Fibroblast of lung (primary cell): ENCODE measurements around the gene HSH2D. TPM values are rescaled to one million over a fixed set of nuclear protein-coding genes. Genes with fewer than 3 reads are reported as not detected.

ENCODE experiments used
- DNase-seq, 2 donors: peaks; one replicate each; pipeline versions ENCODE4 v3.0.0 to v3.0.0-alpha.2; 2010; ENCODE audit warnings: low read depth in 2 of 2
- H2AFZ ChIP-seq: 2 replicates; pipeline ENCODE4 v1.5.1; 2012; ENCODE audit warnings: low read length, control low read depth, inconsistent platforms
- H3K27ac ChIP-seq: 2 replicates; pipeline ENCODE4 v1.5.1; 2011; ENCODE audit warnings: low read length, control low read depth; ENCODE audit not compliant: insufficient read depth
- H3K27me3 ChIP-seq: 2 replicates; pipeline ENCODE4 v1.5.1; 2011; ENCODE audit warnings: mild to moderate bottlenecking, low read length; ENCODE audit not compliant: control insufficient read depth, insufficient read depth
- H3K36me3 ChIP-seq: 2 replicates; pipeline ENCODE4 v1.5.1; 2011; ENCODE audit warnings: low read length; ENCODE audit not compliant: control insufficient read depth, insufficient read depth
- H3K4me1 ChIP-seq: 2 replicates; pipeline ENCODE4 v1.5.1; 2011; ENCODE audit warnings: low read length; ENCODE audit not compliant: control insufficient read depth, insufficient read depth; ENCODE audit errors: extremely low read depth
- H3K4me2 ChIP-seq: 2 replicates; pipeline ENCODE4 v1.5.1; 2011; ENCODE audit warnings: low read length, control low read depth; ENCODE audit not compliant: insufficient read depth; ENCODE audit errors: extremely low read depth
- H3K4me3 ChIP-seq, 4 experiments: fragments of 200-600 bp in 1 of 4; sonication (generic) in 1 of 4; replicated peaks in 1 of 4; 2 replicates each; pipeline ENCODE4 v1.5.1; 2011 to 2016; ENCODE audit warnings: low read length in 4 of 4, low read depth in 3 of 4, mild to moderate bottlenecking in 3 of 4, control low read depth in 2 of 4, inconsistent platforms in 1 of 4, mixed read lengths in 1 of 4; ENCODE audit not compliant: insufficient read depth in 1 of 4; ENCODE audit errors: control extremely low read depth in 1 of 4
- H3K79me2 ChIP-seq: 2 replicates; pipeline ENCODE4 v1.5.1; 2012; ENCODE audit warnings: mild to moderate bottlenecking, low read length, inconsistent platforms; ENCODE audit not compliant: control insufficient read depth, insufficient read depth
- H3K9ac ChIP-seq: 2 replicates; pipeline ENCODE4 v1.5.1; 2011; ENCODE audit warnings: mild to moderate bottlenecking, low read length, control low read depth; ENCODE audit not compliant: insufficient read depth
- H3K9me3 ChIP-seq: 2 replicates; pipeline ENCODE4 v1.5.1; 2012; ENCODE audit warnings: low read depth, low read length; ENCODE audit not compliant: control insufficient read depth, insufficient read depth
- H4K20me1 ChIP-seq: 2 replicates; pipeline ENCODE4 v1.5.1; 2011; ENCODE audit warnings: low read length; ENCODE audit not compliant: control insufficient read depth, insufficient read depth; ENCODE audit errors: extremely low read depth
- CTCF ChIP-seq, 2 donors: IDR thresholded peaks in 1 of 2; conservative IDR thresholded peaks in 1 of 2; 1 replicate in 1 of 2; 2 replicates in 1 of 2; pipeline ENCODE4 v1.5.1; 2011 to 2012; ENCODE audit warnings: low read length in 2 of 2, control low read depth in 1 of 2, inconsistent platforms in 1 of 2, low read depth in 1 of 2, mild to moderate bottlenecking in 1 of 2
- EZH2 ChIP-seq: IDR thresholded peaks from 2 replicates; pipeline ENCODE4 v1.5.1; 2012; ENCODE audit warnings: low read length, control low read depth, mild to moderate bottlenecking; ENCODE audit errors: missing control alignments
- polyA plus RNA-seq, 2 donors: library from polyadenylated mRNA; depleted of rRNA in 1 of 2; stranded (reverse) in 1 of 2; unstranded in 1 of 2; fragments of >200 nt; gene quantifications; 2 replicates each; pipeline ENCODE4 v1.2.1, GENCODE V29; 2011 to 2012; ENCODE audit warnings: missing spikeins in 1 of 2
- total RNA-seq: library from RNA; depleted of rRNA; stranded (reverse); fragments of >200 nt; gene quantifications from 2 replicates; pipeline ENCODE4 v1.2.1, GENCODE V29; 2014

The HSH2D gene
- total and polyA plus RNA-seq, 2 donors (not counting 1 experiment from before 2014, with no cell fraction given), result not detected

GRCh38 chr19:16141043-16141442 lies 2.4 kb upstream of the HSH2D start:
- no peaks in the 10 kb centered on the region for H3K4me1 ChIP-seq
- H2AFZ ChIP-seq, result no peak overlapping the region
- DNase-seq, result no peak

DNA sequence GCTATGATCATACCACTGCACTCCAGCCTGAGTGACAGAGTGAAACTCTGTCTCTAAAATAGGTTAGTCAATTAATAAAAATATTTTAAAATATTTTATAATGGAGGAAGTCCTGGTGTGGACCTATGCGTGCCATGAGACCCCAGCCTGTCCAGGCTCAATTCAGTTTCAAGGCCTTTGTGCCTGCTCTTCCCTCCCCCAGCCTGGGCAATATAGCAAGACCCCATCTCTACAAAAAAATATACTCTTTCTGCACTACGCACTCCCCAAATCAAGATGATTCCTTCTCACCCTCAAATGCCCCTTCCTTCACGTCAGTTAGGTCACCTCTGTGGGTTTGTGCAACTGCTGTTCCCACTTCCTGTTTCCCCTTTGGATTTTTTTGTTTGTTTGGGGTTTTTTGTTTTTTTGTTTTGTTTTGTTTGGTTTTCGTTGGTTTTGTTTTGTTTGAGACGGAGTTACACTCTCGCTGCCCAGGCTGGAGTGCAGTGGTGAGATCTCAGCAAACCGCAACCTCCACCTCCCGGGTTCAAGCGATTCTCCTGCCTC lies 1.4 kb upstream of the HSH2D start:
- TF ChIP-seq EZH2, result no peak
- no peak for TF ChIP-seq CTCF (conservative IDR thresholded peaks at IDR 0.05 in 1 of 2, IDR thresholded peaks at IDR 0.05 in 1 of 2; ENCODE audit: low read depth in 1 of 2, low read length in 2 of 2)
- H4K20me1 ChIP-seq, result no peaks in the 10 kb centered on the region
- H3K9me3 ChIP-seq, result no peaks in the 10 kb centered on the region
- H3K4me2 ChIP-seq, result no peak overlapping the region
- H3K9ac ChIP-seq, result no peak overlapping the region
- H3K4me1 ChIP-seq, result no peaks in the 10 kb centered on the region
- no peak for DNase-seq
- H3K27me3 ChIP-seq, result no peaks in the 10 kb centered on the region
- H3K36me3 ChIP-seq, result no peaks in the 10 kb centered on the region
- H3K79me2 ChIP-seq, result no peaks in the 10 kb centered on the region
- no peak overlapping the region for H3K4me3 ChIP-seq
- H2AFZ ChIP-seq, result no peak overlapping the region
- no peak overlapping the region for H3K27ac ChIP-seq

More at GRCh38 chr19:16141043-16141442, 2.4 kb upstream of the HSH2D start:
- TF ChIP-seq CTCF (conservative IDR thresholded peaks at IDR 0.05 in 1 of 2, IDR thresholded peaks at IDR 0.05 in 1 of 2; ENCODE audit: low read depth in 1 of 2, low read length in 2 of 2) (no peak), EZH2 (no peak)
- no peak overlapping the region for H3K4me3 ChIP-seq
- H3K4me2 ChIP-seq, result no peak overlapping the region
- no peaks in the 10 kb centered on the region for H3K36me3 ChIP-seq
- H3K27me3 ChIP-seq, result no peaks in the 10 kb centered on the region
- H3K9me3 ChIP-seq, result no peaks in the 10 kb centered on the region
- H3K27ac ChIP-seq, result no peak overlapping the region
- H4K20me1 ChIP-seq, result no peaks in the 10 kb centered on the region
- no peaks in the 10 kb centered on the region for H3K79me2 ChIP-seq
- no peak overlapping the region for H3K9ac ChIP-seq

DNA sequence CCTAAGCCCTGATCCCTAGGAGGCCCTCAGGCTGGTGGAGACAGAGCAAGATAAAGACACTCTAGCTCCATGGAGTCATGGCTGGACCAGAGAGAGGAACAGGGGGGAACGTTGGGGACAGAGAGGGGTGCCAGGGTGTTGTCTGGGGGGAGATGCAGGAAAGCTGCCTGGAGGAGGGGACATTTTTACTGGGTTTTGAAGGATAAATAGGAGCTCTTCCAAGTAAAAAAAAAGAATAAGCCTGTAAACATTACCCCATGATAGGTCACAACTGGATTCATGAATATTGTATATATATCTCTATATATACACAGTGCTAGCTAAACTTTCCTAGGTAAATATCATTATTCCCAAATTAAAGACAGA lies 714 bp downstream of the HSH2D start:
- TF ChIP-seq EZH2 (no peak), CTCF (conservative IDR thresholded peaks at IDR 0.05 in 1 of 2, IDR thresholded peaks at IDR 0.05 in 1 of 2; ENCODE audit: low read depth in 1 of 2, low read length in 2 of 2) (no peak)
- H3K9ac ChIP-seq, result no peak overlapping the region
- no peak for DNase-seq

More for the DNA sequence above, 714 bp downstream of the HSH2D start:
- H3K4me3 ChIP-seq, result no peak overlapping the region
- no peak overlapping the region for H3K4me2 ChIP-seq
- no peak overlapping the region for H3K27ac ChIP-seq
- H3K4me1 ChIP-seq, result no peaks in the 10 kb centered on the region
- H3K9me3 ChIP-seq, result no peaks in the 10 kb centered on the region
- no peaks in the 10 kb centered on the region for H3K27me3 ChIP-seq
- no peaks in the 10 kb centered on the region for H4K20me1 ChIP-seq
- H3K79me2 ChIP-seq, result no peaks in the 10 kb centered on the region
- no peak overlapping the region for H2AFZ ChIP-seq
- H3K36me3 ChIP-seq, result no peaks in the 10 kb centered on the region
